ENCODE results near the gene GLRA1. TPM values are rescaled to one million over a fixed set of nuclear protein-coding genes. Genes with fewer than 3 reads are reported as not detected.

The GLRA1 gene
- total and polyA plus RNA-seq, 8 donors: 0.08 to 1.1 (median 0.76) TPM; not detected in 2

DNA sequence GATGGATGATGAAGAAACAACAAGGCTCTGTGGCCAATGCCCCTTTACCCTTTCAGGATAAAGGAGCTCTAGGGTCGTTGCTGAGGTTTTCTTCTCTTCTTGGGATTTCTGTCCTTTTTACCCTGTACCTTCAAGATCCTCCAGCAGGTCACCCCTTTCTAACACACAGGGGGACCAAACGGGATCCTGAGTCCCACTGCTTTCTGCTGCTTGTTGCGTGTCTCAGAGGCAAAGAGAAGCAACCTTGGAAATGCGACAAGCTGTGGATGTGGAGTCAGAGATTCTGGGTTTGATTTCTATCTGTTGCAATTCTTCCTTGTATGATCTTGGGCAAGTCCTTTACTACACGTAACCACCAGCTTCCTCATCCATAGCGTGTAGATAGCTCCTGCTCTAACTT is 20.5 kb downstream of the GLRA1 start:
- Histone ChIP-seq H3K27ac (no peak overlapping the region), H3K4me1 (no peaks in the 10 kb centered on the region), H3K4me3 (no peak overlapping the region), H3K9me3 (no peaks in the 10 kb centered on the region), H3K36me3 (no peaks in the 10 kb centered on the region), H3K27me3 (no peaks in the 10 kb centered on the region)
- intact Hi-C loops (cut with DNase I): no loop called here
- DNase-seq: no peak
- FAIRE-seq: no peak
- no peak for ATAC-seq
- 41 to 45% methylated on average over 6 of the region's 6 CpGs for WGBS, 2 donors
- no peak for TF ChIP-seq CTCF (IDR thresholded peaks at IDR 0.05)

GRCh38 chr5:151903243-151903653 is 21.4 kb downstream of the GLRA1 start:
- no peaks in the 10 kb centered on the region for H3K27me3 ChIP-seq
- no peak for ATAC-seq
- no peak overlapping the region for H3K27ac ChIP-seq
- no peak overlapping the region for H3K4me3 ChIP-seq
- WGBS, 2 donors: 28 to 48% methylated on average over 2 of the region's 2 CpGs
- H3K4me1 ChIP-seq: no peaks in the 10 kb centered on the region
- no peak for FAIRE-seq
- intact Hi-C loops (cut with DNase I): no loop called here
- no peak for DNase-seq
- no peaks in the 10 kb centered on the region for H3K9me3 ChIP-seq
- H3K36me3 ChIP-seq: no peaks in the 10 kb centered on the region
- TF ChIP-seq CTCF (IDR thresholded peaks at IDR 0.05): no peak

DNA sequence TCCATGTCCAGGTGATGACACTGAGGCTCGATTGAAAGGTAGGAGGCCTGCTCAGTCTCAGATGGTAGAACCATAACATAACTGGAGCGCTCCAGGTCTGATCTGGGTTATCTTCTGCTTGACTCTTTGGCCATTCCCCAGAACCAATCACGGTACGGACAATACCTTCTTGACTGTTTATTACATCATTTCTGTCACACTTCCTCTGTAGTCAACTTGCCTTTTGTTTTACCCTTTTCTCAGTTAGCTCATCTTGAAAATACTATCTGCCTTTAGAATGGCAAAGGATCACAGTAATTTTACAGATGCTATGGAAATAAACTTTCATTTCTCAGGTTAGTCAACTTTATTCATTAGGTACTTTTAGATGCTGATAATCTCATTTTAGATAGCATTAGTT is 22.4 kb downstream of the GLRA1 start:
- ATAC-seq (no peak), FAIRE-seq (no peak), DNase-seq (no peak)
- no peak overlapping the region for H3K27ac ChIP-seq
- 75 to 76% methylated on average over 4 of the region's 4 CpGs for WGBS, 2 donors
- TF ChIP-seq CTCF (IDR thresholded peaks at IDR 0.05): no peak
- H3K4me1 ChIP-seq: no peaks in the 10 kb centered on the region
- H3K27me3 ChIP-seq: no peaks in the 10 kb centered on the region
- no peaks in the 10 kb centered on the region for H3K36me3 ChIP-seq
- H3K4me3 ChIP-seq: no peak overlapping the region
- intact Hi-C loops (cut with DNase I): no loop called here
- no peaks in the 10 kb centered on the region for H3K9me3 ChIP-seq

DNA sequence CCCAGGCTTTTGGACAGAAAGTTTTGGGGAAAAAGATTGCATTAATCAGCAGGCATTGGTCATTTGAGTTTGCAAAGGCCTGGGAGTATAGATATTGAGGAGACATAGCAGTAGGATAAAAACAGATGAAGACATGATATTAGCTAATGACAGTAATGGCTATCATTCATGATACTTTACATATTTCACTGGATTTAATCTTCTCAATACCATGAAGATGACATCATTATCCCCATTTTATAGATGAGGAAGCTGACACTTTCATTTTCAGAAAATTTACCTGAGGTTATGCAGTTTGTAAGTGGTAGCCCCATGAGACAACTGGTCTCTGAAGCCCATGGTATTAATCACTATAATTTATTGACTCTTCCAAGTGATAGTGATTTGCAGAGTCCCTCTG is 23.0 kb downstream of the GLRA1 start:
- TF ChIP-seq CTCF (IDR thresholded peaks at IDR 0.05): no peak
- H3K4me3 ChIP-seq: no peak overlapping the region
- no peak overlapping the region for H3K27ac ChIP-seq
- H3K9me3 ChIP-seq: no peaks in the 10 kb centered on the region
- ATAC-seq: no peak
- DNase-seq: no peak
- FAIRE-seq: no peak
- H3K36me3 ChIP-seq: no peaks in the 10 kb centered on the region
- no peaks in the 10 kb centered on the region for H3K4me1 ChIP-seq
- no peaks in the 10 kb centered on the region for H3K27me3 ChIP-seq
- intact Hi-C loops (cut with DNase I): no loop called here

DNA sequence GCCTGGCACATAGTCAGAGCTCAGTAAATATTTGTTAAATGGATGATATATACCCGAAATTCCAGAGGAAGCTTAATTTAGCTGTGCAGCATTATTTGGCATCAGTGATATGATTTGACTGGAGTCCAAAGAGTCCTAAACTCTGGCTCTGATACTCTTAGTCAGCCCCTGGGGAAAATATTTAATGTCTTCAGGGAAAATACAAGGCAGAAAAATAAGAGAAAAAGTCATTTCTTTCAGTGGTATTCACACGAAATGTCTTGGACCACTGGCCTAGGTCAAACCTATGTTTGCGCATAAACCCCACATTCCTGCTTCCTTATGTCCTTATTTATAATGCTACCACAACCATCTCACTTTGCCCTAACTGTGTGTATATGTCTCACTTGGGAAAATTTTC is 23.8 kb downstream of the GLRA1 start:
- Histone ChIP-seq H3K27ac (no peak overlapping the region), H3K36me3 (no peaks in the 10 kb centered on the region), H3K4me3 (no peak overlapping the region), H3K4me1 (no peaks in the 10 kb centered on the region), H3K27me3 (no peaks in the 10 kb centered on the region), H3K9me3 (no peaks in the 10 kb centered on the region)
- no peak for ATAC-seq
- intact Hi-C loops (cut with DNase I): no loop called here
- TF ChIP-seq CTCF (IDR thresholded peaks at IDR 0.05): no peak
- FAIRE-seq: no peak
- no peak for DNase-seq
- WGBS, 2 donors: 53 to 55% methylated on average over 3 of the region's 3 CpGs

All from pancreas (tissue), 10 donors.